A673 (cell line): ENCODE data around the gene CBX8.

ENCODE experiments used
- EZH2 ChIP-seq: fragments of 200-600 bp; sonication (generic); IDR thresholded peaks from 2 replicates; pipeline ENCODE4 v1.6.1; 2017; ENCODE audit warnings: borderline replicate concordance, low read depth, mild to moderate bottlenecking, mixed read lengths, antibody characterized with exemption, low read length; ENCODE audit not compliant: poor library complexity, severe bottlenecking
- TF ChIP-seq, protein P1 (sequence below): fragments of 300-800, 200-600 bp; sonication (generic); conservative IDR thresholded peaks from 2 replicates; pipeline ENCODE4 v1.5.1; 2017; ENCODE audit warnings: low read depth, mild to moderate bottlenecking, antibody characterized with exemption, low read length, moderate library complexity, mixed read lengths

DNA sequence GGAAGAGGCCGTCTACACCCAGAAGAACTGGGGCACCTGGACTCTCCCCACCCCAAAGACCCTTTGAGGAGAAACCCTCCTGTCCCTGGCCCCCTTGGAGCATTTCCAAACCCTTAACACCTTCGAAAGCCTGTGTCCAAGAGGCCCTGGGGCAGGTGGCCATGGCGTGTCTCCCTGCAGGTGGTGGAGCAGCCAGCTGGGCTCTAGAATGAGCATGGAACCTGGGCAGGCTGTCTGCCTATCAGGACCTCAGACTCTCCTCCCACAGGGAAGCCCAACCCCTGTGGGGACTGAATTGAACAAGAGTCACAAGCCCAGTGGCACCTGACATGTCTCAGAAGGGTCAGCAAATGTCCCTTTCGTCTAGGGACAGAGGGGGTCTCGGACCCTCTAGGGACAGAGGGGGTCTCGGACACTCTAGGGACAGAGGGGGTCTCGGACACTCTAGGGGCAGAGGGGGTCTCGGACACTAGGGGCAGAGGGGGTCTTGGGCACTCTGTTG, 33.9 kb upstream of the CBX8 start:
- TF ChIP-seq, protein P1, sequence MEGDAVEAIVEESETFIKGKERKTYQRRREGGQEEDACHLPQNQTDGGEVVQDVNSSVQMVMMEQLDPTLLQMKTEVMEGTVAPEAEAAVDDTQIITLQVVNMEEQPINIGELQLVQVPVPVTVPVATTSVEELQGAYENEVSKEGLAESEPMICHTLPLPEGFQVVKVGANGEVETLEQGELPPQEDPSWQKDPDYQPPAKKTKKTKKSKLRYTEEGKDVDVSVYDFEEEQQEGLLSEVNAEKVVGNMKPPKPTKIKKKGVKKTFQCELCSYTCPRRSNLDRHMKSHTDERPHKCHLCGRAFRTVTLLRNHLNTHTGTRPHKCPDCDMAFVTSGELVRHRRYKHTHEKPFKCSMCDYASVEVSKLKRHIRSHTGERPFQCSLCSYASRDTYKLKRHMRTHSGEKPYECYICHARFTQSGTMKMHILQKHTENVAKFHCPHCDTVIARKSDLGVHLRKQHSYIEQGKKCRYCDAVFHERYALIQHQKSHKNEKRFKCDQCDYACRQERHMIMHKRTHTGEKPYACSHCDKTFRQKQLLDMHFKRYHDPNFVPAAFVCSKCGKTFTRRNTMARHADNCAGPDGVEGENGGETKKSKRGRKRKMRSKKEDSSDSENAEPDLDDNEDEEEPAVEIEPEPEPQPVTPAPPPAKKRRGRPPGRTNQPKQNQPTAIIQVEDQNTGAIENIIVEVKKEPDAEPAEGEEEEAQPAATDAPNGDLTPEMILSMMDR: no peak
- no peak for TF ChIP-seq EZH2
